Activated naive CD4-positive, alpha-beta T cell treated with anti-CD3 and anti-CD28 coated beads for 36 hours (primary cell): ENCODE results near the gene SEH1L. TPM values are rescaled to one million over a fixed set of nuclear protein-coding genes. Genes with fewer than 3 reads are reported as not detected.

Experiments
- CTCF ChIA-PET: fragments of 350-600 bp; sonication (Branson Sonifier 250); formaldehyde crosslinking; loops from one replicate; lab custom pipeline; 2021; ENCODE audit warnings: antibody characterized with exemption; lab: Charles Lee
- DNase-seq: peaks from one replicate; pipeline ENCODE4 v3.0.0-alpha.2; 2020
- H3K27ac Mint-ChIP-seq: one replicate; pipeline ENCODE4 v1.8.0; 2021; ENCODE audit warnings: mild to moderate bottlenecking, mixed read lengths
- H3K27me3 Mint-ChIP-seq: one replicate; pipeline ENCODE4 v1.8.0; 2021; ENCODE audit warnings: low read depth, mixed read lengths
- H3K36me3 Mint-ChIP-seq: one replicate; pipeline ENCODE4 v1.8.0; 2021; ENCODE audit warnings: low read depth, mixed read lengths
- H3K4me1 Mint-ChIP-seq: one replicate; pipeline ENCODE4 v1.8.0; 2021; ENCODE audit warnings: low read depth, mixed read lengths
- H3K4me3 Mint-ChIP-seq: one replicate; pipeline ENCODE4 v1.8.0; 2021; ENCODE audit warnings: mild to moderate bottlenecking, moderate library complexity, mixed read lengths
- H3K9me3 Mint-ChIP-seq: one replicate; pipeline ENCODE4 v1.8.0; 2021; ENCODE audit warnings: mixed read lengths
- intact Hi-C: fragments of 100-400 bp; cut with micrococcal nuclease; formaldehyde crosslinking; loops from one replicate; pipeline ENCODE4 v1.15.1; 2023
- total RNA-seq, 2 experiments: library from RNA; stranded (reverse); gene quantifications; one replicate each; pipeline ENCODE4 v1.2.3, GENCODE V29; 2021

Gene SEH1L
- total RNA-seq, 2 experiments from 2014 or later, result 82.6 to 85.4 TPM

DNA sequence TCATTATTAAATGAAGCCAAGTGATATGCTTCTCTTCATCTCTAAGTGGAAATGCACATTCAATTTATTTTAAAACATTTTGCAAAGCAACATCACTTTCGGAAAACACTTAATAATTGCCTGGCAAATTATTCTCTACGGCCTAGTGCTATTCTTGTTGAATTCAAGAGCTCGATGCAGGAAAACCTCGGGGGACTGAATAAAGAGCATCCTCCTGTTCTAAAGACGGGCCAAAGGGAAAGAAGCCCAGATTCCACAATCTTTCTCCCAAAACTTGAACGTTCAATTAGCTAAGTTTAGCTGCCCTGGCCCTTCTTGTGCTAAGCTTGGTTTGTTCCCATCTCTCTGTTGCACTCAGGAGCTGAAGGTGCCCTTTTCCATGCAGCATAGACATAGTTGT is 23.2 kb upstream of the SEH1L start:
- CTCF ChIA-PET, result interaction anchor here (0.6 to 2.6 kb wide), 3 partner anchors 9 to 652 kb away, joined by 4 to 23 read pairs (median 4); no protein-coding TSS in a partner anchor
- H3K27ac Mint-ChIP-seq, result no peak overlapping the region

DNA sequence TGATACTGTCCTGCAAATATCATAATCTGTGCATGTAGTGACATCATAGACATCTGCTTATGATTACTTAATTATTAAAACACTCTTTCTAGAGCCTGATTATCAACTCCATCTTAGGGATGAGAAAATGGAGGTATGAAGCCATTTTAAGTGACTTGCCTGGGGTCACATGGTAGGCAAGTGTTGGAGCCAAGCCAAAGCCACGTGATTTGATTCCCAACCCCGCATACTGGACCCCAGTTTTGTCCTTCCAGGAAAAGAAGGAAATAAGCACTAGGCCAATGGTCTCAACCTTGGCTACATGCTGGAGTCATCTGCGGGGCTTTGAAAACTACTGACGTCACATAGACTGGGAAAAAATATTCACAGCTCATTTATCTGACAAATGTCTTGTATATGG is 19.6 kb upstream of the SEH1L start:
- Mint-ChIP-seq H3K27ac (no peak overlapping the region), H3K36me3 (no peaks in the 10 kb centered on the region), H3K9me3 (no peaks in the 10 kb centered on the region), H3K4me3 (no peak overlapping the region), H3K4me1 (no peaks in the 10 kb centered on the region), H3K27me3 (no peaks in the 10 kb centered on the region)
- CTCF ChIA-PET, result no interaction called here
- no peak for DNase-seq
- intact Hi-C loops, result no loop called here

More for the DNA sequence above, 23.2 kb upstream of the SEH1L start:
- no peaks in the 10 kb centered on the region for H3K9me3 Mint-ChIP-seq
- H3K4me3 Mint-ChIP-seq, result no peak overlapping the region
- no peaks in the 10 kb centered on the region for H3K36me3 Mint-ChIP-seq
- no peaks in the 10 kb centered on the region for H3K27me3 Mint-ChIP-seq
- intact Hi-C loops, result no loop called here
- DNase-seq, result no peak
- H3K4me1 Mint-ChIP-seq, result peaks cover 4% of the 10 kb centered on the region

DNA sequence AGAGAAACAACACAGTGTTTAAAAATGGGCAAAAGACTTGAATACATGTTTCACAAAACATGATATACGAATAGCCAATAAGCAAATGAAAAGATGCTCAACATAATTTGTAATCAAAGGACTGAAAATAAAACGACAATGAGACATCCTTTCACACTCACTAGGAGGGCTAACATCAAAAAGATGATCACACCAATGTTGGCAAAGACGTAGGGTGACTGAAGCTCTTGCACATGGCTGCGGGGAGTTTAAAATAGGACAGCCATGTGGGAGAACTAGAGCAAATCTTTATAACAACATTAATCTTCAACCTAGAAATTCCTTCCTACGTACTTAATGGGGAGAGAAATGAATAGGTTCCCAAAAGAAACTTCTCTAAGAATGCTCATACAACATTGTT is 19.2 kb upstream of the SEH1L start:
- Mint-ChIP-seq H3K27me3 (no peaks in the 10 kb centered on the region), H3K4me1 (no peaks in the 10 kb centered on the region), H3K27ac (no peak overlapping the region), H3K4me3 (no peak overlapping the region), H3K9me3 (no peaks in the 10 kb centered on the region), H3K36me3 (no peaks in the 10 kb centered on the region)
- no peak for DNase-seq
- CTCF ChIA-PET, result no interaction called here
- intact Hi-C loops, result no loop called here

DNA sequence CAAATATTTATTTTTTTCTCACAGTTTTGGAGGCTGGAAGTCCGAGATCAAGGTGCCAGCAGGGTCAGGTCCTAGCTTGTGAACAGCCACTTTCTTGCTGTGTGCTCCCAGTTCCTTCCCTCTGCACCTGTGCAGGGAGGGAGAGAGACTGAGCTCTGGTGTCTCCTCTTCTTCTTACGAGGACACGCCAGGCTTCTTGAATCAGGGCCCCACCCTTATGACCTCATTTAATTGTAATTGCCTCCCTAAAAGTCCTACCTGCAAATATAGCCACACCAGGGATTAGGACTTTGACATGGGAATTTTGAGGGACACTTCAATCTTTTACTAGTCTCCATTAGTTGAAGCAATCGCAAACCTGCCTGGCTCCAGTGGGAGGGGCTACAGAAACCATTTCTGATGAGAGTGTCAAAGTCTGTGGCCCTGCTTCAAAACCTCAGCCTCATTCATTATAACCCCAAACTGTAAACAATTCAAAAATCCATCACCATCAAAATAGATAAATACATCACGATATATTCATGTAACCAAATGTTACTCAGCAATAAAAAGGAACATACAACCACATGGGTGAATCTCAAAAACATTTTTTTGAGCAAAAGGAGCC is 18.2 kb upstream of the SEH1L start:
- no peak for DNase-seq
- Mint-ChIP-seq H3K36me3 (no peaks in the 10 kb centered on the region), H3K4me3 (no peak overlapping the region), H3K4me1 (peaks cover 2% of the 10 kb centered on the region), H3K9me3 (no peaks in the 10 kb centered on the region), H3K27me3 (no peaks in the 10 kb centered on the region), H3K27ac (no peak overlapping the region)
- intact Hi-C loops, result loop anchor here (5.0 kb wide), 1 partner anchor 537 kb away; no protein-coding TSS in a partner anchor
- CTCF ChIA-PET, result no interaction called here

DNA sequence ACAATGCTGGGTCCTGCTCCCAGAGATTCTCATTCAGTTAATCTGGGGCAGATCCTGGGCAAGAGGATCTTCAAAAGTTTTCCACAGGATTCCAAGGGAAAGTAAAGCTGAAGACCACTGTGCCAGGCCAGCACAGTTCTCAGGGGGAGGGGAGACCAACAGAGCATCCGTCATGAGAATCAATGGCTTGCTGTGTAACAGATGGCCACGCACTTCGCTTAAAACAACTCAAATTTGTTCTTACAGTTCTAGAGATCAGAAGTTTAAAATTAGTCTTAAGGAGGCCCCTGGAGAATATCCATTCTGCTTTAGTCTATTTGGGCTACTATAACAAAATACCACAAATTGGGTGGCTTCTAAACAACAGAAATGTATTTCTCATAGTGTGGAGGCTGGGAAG is 17.4 kb upstream of the SEH1L start:
- H3K9me3 Mint-ChIP-seq, result no peaks in the 10 kb centered on the region
- H3K4me3 Mint-ChIP-seq, result no peak overlapping the region
- H3K27me3 Mint-ChIP-seq, result no peaks in the 10 kb centered on the region
- peaks cover 3% of the 10 kb centered on the region for H3K4me1 Mint-ChIP-seq
- CTCF ChIA-PET, result interaction anchor here (1.0 kb wide), 1 partner anchor 204 kb away, joined by 4 read pairs; no protein-coding TSS in a partner anchor
- H3K27ac Mint-ChIP-seq, result no peak overlapping the region
- intact Hi-C loops, result loop anchor here (5.0 kb wide), 1 partner anchor 538 kb away; no protein-coding TSS in a partner anchor
- no peaks in the 10 kb centered on the region for H3K36me3 Mint-ChIP-seq
- no peak for DNase-seq

DNA sequence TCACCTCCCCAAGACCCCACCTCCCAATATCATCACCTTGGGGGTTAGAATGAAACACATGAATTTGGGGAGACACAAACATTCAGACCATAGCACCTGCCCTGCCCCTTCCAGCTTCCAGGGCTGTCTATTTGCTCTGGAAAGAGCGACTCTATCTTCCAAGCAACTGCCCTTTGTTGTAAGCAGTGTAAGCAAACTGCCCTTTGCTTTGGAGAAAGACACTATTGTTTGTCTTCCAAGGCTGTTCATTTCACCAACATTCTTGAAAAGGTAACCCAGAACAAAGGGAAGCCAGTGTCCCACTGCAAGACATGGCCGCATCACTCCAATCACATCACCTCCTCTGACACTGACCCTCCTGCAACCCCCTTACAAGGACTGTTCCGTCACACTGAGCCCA is 16.9 kb upstream of the SEH1L start:
- H3K4me3 Mint-ChIP-seq, result no peak overlapping the region
- H3K27me3 Mint-ChIP-seq, result no peaks in the 10 kb centered on the region
- H3K4me1 Mint-ChIP-seq, result peaks cover 3% of the 10 kb centered on the region
- intact Hi-C loops, result loop anchor here (5.0 kb wide), 1 partner anchor 539 kb away; no protein-coding TSS in a partner anchor
- H3K36me3 Mint-ChIP-seq, result no peaks in the 10 kb centered on the region
- H3K27ac Mint-ChIP-seq, result no peak overlapping the region
- no peak for DNase-seq
- CTCF ChIA-PET, result interaction anchor here (1.0 kb wide), 1 partner anchor 204 kb away, joined by 4 read pairs; no protein-coding TSS in a partner anchor
- no peaks in the 10 kb centered on the region for H3K9me3 Mint-ChIP-seq

DNA sequence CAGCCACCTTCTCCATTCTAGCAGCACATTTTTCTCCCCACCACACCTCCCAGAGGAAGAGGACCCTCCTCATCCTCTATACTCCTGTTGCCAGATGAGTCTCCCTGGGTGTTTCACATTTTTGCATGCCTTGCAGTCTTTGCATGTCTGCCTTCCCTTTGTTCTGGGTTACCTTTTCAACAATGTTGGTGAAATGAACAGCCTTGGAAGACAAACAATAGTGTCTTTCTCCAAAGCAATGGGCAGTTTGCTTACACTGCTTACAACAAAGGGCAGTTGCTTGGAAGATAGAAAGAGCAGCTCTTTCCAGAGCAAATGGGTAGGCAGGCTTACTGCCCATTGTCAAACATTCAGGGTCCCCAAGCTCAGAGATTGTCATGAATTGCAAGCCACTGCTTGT is 14.5 kb upstream of the SEH1L start:
- H3K4me3 Mint-ChIP-seq, result no peak overlapping the region
- DNase-seq, result no peak
- peaks cover 3% of the 10 kb centered on the region for H3K4me1 Mint-ChIP-seq
- H3K36me3 Mint-ChIP-seq, result no peaks in the 10 kb centered on the region
- no peaks in the 10 kb centered on the region for H3K27me3 Mint-ChIP-seq
- intact Hi-C loops, result loop anchor here (5.0 kb wide), 1 partner anchor 541 kb away; no protein-coding TSS in a partner anchor
- CTCF ChIA-PET, result interaction anchor here (0.7 to 5.5 kb wide), 15 partner anchors 8 to 540 kb away, joined by 3 to 116 read pairs (median 13); no protein-coding TSS in a partner anchor
- H3K27ac Mint-ChIP-seq, result no peak overlapping the region
- no peaks in the 10 kb centered on the region for H3K9me3 Mint-ChIP-seq

DNA sequence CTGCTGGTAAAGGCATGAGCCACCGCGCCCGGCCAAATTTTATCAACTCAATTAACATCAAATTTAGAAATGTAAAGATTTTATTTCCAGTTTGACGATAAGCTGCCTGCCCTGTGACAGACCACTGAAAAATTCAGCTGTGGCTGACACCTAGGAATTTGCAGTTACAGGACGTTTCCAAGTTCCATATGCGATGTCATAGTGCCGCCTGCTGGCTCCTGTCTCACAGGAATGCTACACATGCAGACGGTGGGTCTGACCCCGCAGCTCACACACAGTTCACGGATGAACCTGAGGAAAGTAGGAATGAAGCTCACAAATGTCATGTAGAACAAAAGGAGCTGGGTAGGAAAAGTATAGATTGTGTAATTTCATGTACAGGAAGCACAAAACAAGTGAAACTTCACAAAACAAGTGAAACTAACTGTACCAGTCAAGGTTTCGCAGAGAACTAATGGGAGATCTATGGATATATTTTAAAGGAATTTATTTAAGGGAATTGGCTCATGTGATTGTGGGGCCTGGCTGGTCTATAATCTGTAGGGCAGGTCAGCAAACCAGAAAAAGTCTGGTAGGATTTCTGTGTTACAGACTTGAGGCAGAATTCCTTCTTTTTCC is 13.2 kb upstream of the SEH1L start:
- intact Hi-C loops, result loop anchor here (1.0 to 5.0 kb wide), 4 partner anchors 41 to 542 kb away; no protein-coding TSS in a partner anchor
- no peak overlapping the region for H3K27ac Mint-ChIP-seq

DNA sequence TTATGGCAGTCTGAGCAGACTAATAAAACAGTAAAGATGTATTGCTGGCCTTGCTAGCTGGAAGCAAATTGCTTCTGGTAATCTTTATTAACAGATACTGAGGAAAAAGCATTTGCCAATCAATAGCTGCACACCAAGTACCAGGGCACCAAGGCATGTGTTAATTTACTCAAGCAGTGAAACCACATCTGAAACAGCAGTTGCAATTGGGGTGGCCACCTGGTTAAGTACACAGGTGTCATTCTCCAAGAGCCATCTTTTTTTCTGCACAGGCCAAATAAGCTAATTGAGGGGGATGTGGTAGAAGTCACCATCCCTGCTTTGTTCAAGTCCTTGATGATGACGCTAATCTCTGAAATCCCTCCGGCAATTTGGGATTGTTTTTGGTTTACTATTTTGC is 8.6 kb upstream of the SEH1L start:
- H3K36me3 Mint-ChIP-seq, result no peaks in the 10 kb centered on the region
- intact Hi-C loops, result no loop called here
- no peak overlapping the region for H3K27ac Mint-ChIP-seq
- H3K4me3 Mint-ChIP-seq, result no peak overlapping the region
- CTCF ChIA-PET, result interaction anchor here (1.8 kb wide), 1 partner anchor 212 kb away, joined by 4 read pairs; no protein-coding TSS in a partner anchor
- no peaks in the 10 kb centered on the region for H3K9me3 Mint-ChIP-seq
- H3K4me1 Mint-ChIP-seq, result peaks cover 3% of the 10 kb centered on the region
- no peak for DNase-seq
- no peaks in the 10 kb centered on the region for H3K27me3 Mint-ChIP-seq

More for the DNA sequence above, 13.2 kb upstream of the SEH1L start:
- peak; percentile 89 for DNase-seq
- Mint-ChIP-seq H3K27me3 (no peaks in the 10 kb centered on the region), H3K9me3 (no peaks in the 10 kb centered on the region), H3K4me1 (peaks cover 3% of the 10 kb centered on the region), H3K4me3 (no peak overlapping the region), H3K36me3 (no peaks in the 10 kb centered on the region)
- CTCF ChIA-PET, result interaction anchor here (0.6 to 5.5 kb wide), 36 partner anchors 9 to 607 kb away, joined by 3 to 116 read pairs (median 6); no protein-coding TSS in a partner anchor

DNA sequence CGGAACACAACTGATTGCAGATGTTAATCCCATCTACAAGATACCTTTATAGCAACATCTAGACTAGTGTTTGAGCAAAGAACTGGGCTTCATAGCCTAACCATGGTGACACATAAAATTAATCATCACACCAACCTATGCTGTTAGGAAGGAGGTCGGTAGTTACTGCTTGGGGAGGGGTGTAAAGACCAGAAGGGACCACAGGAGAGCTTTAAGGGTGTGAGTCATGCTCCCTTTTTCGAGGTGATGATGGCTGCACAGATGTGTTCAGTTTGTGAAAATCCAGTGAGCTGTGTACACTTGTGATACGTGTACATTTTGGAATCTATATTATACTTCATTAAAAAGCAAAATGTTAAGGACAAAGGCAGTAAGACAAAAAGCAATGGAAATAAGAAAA is 4.6 kb upstream of the SEH1L start:
- Mint-ChIP-seq H3K9me3 (no peaks in the 10 kb centered on the region), H3K27me3 (no peaks in the 10 kb centered on the region), H3K27ac (no peak overlapping the region), H3K4me1 (peaks cover 13% of the 10 kb centered on the region), H3K4me3 (no peak overlapping the region), H3K36me3 (peaks cover 6% of the 10 kb centered on the region)
- CTCF ChIA-PET, result interaction anchor here (1.0 to 3.3 kb wide), 2 partner anchors 9 to 215 kb away, joined by 3 to 20 read pairs; no protein-coding TSS in a partner anchor
- intact Hi-C loops, result no loop called here
- DNase-seq, result no peak

DNA sequence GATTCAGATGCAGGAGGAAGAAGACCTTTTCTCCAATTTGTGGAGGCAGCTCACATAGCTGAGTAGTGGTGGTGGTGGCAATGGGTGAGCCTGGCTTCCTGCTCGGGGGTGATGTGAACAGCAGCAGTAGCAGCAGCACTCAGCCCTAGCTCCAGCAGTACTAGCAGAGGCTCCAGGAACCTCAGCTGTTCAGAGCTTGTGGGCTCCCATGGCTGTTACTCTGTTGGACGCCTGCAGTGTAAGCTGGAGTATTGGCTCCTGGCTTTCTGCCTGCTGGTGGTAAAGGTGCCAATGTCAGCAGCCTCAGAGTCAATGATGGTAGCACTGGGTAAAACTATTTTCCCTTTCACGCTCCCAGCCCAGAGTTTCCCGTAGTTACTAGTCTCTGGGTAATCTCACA is 3.1 kb upstream of the SEH1L start:
- peaks cover 1% of the 10 kb centered on the region for H3K9me3 Mint-ChIP-seq
- H3K4me1 Mint-ChIP-seq, result peaks cover 22% of the 10 kb centered on the region
- H3K27ac Mint-ChIP-seq, result no peak overlapping the region
- no peaks in the 10 kb centered on the region for H3K27me3 Mint-ChIP-seq
- CTCF ChIA-PET, result interaction anchor here (1.3 to 3.3 kb wide), 3 partner anchors 10 to 201 kb away, joined by 5 to 20 read pairs (median 6); no protein-coding TSS in a partner anchor
- DNase-seq, result no peak
- no peak overlapping the region for H3K4me3 Mint-ChIP-seq
- H3K36me3 Mint-ChIP-seq, result peaks cover 15% of the 10 kb centered on the region
- intact Hi-C loops, result loop anchor here (5.0 kb wide), 5 partner anchors 213 to 1092 kb away; partner anchors contain the start of gene CHMP1B

DNA sequence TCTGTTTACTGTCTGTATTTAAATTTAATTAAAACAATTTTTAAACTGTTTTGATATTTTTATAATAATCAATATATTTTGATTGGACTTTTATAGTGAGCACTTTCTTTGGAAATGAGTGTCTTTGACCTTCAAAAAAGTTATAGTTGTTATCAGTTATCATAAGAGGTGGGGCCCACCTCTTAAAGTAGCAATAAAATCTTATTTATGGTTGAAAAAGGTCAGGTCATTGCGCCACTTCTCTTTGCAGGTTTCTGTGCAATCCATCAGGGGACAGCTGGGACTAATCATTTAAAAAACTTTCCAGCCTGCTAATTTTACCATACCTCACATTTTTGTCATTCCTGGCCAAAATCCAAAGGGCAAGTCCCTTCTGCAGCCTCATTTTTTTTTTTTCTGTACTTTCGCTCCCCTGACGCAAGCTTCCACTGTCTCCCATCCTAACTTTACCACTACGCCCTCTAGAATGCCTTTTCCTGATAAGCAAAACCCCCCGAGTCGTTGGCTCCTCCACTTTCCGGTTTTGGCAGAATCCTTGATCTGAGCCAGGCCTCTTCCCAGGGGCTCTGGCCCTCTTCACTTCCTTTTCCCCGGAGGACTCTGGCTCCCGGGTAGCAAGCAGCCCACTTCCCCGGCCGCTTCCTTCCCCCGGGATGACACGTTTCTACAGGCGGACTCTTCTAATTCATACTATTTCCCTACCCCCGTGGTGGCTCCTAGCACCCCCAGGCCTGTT is 1.1 kb upstream of the SEH1L start:
- Mint-ChIP-seq H3K9me3 (peaks cover 1% of the 10 kb centered on the region), H3K4me1 (peaks cover 40% of the 10 kb centered on the region), H3K36me3 (peaks cover 22% of the 10 kb centered on the region), H3K27ac (peak overlapping the region; percentile 97), H3K4me3 (peak overlapping the region; percentile 99), H3K27me3 (no peaks in the 10 kb centered on the region)
- peak; percentile 35 for DNase-seq
- intact Hi-C loops, result loop anchor here (1.0 to 5.0 kb wide), 12 partner anchors 45 to 1094 kb away; partner anchors contain the start of genes AFG3L2, CEP192, CEP76 and CHMP1B
- CTCF ChIA-PET, result interaction anchor here (1.0 to 2.1 kb wide), 2 partner anchors 54 to 213 kb away, joined by 3 to 5 read pairs; no protein-coding TSS in a partner anchor
